Activated T-cell treated with anti-CD3 and anti-CD28 coated beads for 4 hours (primary cell): ENCODE data around the gene ZYX.
A peak's percentile ranks its signal among the peaks of the same experiment; 100 is the strongest.

Source experiments
- DNase-seq: peaks from one replicate; pipeline ENCODE4 v3.0.0-alpha.2; 2020

ZYX gene

DNA sequence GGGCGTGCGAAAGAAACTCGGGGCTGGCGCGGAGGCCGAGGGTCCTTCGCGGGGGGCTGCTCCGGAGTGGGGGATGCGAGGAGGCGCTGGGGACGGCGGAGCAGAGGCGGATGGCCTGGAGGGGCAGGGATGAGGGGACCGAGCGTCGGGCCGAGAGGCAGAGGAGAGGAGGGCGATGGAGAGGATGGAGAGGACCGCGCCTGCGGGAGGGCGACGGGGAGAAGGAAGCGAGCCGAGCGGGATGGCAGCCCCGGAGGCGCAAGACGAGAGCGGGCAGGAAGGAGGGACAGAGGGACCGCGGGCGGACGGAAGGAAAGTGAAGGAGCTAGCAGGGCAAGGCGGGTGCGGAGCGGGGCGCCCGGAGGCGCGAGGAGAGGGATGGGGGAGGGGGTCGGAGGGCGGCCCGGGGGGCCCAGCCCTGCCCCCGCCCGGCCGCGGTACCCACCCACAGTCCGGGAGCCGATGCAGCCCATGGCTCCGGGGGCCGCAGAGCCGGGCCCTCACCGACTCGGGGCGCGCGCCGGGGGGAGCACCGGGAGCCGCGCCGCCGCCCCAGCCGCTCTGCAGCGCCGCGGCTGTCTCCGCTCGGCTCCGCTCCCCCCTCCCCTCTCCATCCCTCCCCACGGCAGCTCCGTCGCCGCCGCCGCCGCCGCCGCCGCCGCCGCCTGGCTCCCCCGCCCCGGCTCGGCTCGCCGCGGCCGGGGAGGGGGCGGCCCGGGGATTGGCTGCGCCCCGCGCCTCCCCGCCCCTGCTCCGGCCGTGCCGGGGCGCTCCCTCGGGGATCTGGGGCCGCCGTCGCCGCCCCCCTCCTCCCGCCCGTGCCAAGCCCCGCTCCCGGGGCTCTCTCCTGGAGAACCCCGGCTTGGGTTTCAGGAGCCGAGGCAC is 18.8 kb upstream of the ZYX start, which contains the start of gene FAM131B:
Gene FAM131B, minus strand, starts transcription at position 583 of the 885 bp plus-strand sequence. Its CDS starts 110 bp downstream, at position 473.
- no peak for DNase-seq

DNA sequence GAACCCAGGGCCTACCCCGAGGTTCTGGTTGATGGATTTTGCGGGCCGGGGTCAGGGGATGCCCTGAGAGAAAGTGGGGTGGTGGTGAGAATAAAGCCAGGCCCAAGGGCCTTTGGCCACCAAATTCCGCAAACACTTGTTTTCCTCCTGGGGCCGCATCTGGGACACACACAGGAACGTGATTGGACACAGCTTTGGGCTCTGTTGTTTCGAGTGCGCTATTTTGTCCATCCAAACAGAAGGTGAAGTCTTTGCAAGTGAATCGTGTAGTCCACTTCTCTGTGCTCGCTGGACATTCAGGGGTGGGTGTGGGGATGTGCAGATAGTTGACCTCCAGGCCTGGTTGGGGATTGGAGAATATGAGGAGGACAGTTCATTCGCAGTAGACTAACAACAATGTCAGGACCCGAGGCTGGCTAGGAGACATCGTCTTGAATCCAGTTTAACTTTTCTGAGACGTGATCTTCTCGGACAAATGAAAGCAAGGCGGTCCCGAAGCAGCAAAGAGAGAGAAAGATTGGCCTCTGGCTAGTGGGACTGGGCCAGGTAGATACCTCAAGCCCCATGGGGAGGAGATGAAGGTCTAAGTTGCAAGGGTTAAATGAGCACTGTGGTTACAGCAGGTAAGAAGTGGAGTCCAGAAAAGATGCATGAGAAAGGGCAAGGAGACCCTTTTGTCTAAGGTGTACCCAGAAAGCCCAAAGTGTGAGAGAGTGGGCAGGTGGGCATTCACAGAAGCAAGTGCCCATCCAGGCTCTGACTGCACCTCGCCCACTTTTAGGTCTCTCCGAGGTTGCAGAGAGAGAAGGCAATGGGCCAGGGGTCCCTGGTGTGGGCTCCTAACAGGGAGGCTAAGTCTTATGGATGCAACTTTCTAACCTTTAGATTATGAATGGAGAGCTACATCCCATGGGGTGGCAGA is 17.9 kb upstream of the ZYX start:
- DNase-seq, result no peak

DNA sequence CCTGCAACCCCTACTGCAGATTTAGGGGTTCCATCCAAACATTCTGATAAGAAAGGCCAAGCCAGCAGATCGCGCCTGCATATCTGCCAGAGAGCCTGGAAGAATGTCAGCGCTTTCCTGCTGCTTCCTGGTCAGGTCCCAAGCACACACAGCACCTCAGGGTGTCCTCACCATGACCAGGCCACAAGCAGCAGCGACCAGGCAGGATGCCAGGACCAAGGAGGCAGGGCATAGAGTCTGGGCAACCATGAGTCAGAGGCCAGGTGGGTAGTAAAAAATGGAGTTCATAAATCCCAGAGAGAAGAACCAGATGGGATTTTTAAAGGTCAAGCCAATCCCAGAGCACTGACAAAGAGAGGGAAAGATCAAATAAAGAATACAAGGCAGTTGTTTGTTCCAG is 13.2 kb upstream of the ZYX start:
- DNase-seq, result no peak

DNA sequence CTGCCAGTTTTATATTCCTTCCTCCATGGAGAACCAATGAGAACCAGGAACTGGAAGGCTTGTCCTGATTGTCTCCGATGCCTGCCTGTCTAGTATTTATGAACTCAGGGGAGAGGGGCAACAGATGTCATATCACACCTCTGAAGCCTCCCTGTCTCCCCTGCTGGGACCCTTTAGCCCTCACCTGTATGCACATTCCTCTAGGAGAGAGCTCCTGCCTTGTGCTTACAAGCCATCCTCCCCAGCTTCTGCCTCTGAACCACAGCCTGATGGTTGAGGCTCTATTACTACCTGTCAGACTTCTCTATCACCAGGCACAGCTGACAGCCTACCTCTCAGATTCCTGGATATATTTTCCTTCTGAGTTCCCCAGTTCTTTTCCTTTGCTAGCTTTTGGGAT is 12.8 kb upstream of the ZYX start:
- no peak for DNase-seq

DNA sequence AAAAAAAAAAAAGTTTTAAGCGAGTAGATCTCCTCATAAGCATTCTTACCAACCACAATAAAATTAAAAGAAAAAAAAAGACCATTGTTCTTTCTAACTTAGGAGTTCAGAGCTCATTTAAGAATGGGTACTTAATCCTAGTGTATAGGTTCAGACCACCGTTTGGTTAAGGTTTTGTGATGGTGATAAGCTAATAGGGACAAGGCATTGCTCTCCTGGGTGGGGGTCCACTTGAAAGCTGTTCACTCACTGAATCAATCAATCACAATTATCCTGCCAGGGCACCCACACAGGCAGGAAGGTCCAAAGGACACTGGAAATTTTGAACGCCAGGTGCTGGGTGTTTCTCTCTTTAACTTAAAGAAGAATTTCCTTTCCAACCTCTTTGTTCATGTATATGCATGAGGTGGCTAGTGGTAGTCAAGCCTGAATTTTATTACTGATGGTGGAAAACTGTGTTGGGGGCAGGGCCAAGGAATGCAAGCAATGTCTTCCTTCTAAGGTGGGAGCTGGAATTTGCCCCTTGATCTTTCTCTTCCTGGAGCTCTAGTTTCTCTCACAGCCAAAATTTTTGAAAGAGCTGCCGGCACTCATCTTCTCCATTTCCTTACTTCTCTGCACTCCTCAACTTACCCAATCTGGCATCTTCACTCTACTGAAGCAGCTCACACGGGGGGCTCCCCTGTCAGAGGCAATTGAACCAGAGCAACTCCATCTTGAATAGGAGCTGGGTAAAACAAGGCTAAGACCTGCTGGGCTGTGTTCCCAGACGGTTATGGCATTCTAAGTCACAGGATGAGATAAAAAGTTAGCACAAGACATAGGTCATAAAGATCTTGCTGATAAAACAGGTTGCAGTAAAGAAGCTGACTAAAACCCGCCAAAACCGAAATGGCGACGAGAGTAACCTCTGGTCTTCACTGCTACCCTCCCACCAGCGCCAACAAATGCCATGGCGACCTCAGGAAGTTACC is 11.2 kb upstream of the ZYX start:
- no peak for DNase-seq

DNA sequence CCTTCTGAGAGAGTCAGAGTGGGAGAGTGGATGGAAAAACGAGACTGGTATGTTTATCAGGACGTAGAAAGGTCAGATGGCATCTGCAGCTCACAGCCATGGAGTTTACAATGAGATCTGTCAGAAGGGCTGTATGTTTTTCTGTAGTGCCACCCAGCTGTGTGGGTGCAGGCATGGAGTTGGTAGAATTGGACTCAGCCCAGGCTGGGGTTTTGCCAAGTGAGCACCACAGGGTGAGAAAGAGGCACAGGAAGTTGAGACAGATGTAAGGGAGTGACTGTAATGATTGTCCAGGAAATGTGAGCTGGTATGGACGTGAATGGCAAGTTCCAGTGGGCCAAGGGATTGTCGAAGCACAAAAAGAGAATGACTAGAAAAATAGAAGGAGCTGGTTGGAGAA is 9.1 kb upstream of the ZYX start:
- peak; percentile 33 for DNase-seq

DNA sequence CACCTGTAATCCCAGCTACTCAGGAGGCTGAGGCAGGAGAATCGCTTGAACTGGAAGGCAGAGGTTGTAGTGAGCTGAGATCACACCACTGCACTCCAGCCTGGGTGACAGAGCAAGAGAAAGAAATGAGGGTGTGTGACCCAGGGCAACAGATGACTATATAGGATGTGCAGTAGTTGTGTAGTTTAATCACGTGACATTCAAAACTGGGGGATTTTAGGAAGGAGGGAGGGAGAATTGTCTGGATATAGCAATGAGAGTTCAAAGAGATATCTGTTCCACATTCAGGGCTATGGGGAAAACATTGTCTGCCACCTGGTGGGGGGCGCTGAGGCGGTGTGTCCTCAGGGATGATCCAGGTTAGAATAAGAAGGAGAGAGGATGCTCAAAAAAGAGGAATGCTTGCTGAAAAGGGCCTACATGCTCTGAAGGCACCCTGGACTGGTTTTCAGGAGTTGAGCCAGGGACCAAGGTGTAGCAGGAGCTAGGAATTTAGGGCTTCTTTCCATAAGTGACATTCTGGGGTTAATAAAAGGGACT is 7.8 kb upstream of the ZYX start:
- no peak for DNase-seq

DNA sequence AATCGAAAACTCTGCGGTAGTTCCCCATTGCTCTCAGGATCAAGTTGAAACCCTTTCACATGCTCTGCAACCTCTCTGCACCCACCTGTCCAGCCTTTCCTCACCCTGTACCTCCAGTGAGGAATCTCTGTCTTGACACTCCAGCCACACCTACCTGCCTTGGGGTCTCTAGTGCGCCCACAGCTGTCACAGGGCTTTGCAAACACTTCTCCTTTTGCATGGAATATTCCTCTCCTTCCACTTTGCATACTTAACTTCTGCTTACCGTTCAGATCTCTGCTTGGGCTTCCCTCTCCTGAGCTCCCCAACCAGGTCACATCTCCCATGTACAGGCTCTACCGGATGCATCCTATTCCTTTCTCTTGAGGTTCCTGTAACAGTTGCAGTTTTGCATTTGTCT is 6.6 kb upstream of the ZYX start:
- no peak for DNase-seq

DNA sequence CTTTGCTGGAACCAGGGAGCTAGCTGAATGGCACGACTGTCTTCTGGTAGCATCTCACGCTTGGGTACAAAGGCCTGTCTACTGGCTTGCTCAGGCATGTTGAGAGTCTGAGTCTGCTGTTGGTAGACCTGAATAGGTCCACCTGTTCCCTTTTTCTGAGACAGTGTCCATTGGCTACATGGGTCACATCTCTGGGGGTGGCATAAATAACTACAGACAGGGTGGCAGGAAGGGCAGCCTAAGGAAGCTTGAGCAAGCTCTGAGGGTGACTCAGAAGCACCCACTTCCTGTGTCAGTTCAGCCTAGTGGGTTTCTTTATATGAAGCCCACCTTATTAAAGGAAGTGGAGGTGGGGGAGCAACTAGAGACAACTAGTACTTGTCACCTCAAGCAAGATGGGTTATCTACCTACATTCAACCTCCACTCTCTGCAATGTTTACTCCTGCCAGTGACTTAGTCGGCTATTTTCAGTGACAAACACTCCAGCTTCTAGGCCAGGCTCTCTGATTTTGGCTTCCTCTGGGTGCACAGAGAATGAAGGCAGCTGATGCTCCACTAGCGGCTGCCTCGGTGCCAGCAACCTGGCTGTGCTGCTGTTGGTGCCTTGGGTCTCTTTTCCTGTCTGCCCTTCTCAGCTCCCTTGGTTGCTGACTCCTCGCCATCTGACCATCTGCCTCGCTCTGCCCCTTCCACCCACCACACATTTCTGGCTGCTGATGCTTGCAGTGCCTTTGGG is 5.7 kb upstream of the ZYX start:
- peak; percentile 36 for DNase-seq

DNA sequence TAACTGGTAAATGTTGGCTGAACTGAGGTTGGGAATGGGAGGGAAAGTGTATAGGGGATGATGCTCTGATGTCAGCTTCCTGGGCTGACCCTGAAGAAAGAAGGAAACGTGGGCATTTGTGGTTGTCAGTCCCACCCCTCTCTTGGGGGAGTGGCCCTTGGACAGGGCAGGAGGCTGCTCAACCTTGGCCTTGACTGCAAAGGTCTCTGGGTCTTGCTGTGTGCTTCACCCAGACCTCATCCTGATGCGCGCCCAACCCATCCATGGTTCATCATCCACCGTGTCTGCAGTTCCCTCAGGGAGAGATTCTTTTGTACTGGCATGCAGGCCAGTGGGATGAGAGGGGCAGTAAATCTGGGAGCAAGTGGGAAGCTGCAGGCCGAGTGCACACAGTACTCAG is 4.7 kb upstream of the ZYX start:
- DNase-seq, result no peak

DNA sequence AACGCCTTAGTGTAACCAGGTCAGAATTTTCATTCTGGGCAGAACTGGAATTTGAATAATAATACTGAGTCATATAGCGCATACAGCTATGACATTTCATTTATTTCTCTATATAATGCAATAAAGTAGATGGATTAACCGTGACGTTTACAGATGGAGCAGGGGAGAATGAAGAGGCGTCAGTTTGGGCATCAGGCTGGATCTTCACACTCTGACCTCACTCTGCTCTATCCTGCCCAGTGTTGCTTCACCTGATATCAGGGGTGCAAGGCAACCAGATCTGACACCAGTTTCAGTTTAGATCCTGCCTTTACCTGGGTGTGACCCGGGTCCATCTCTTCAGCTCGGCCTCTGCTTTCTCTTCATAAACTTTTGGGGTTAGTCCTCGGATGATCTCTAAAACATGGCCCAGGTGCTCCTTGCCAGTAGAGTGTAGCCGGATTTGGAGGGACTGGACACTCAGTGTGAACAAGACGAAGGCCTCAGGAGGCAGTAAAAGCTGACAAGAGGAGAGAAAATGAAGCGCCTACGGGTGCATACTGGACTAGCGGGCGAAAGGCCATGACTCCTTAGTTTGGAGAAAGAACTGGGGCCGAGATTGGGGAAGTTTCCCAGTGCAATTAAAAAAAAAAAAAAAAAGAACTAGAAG is 1.4 kb upstream of the ZYX start:
- no peak for DNase-seq

DNA sequence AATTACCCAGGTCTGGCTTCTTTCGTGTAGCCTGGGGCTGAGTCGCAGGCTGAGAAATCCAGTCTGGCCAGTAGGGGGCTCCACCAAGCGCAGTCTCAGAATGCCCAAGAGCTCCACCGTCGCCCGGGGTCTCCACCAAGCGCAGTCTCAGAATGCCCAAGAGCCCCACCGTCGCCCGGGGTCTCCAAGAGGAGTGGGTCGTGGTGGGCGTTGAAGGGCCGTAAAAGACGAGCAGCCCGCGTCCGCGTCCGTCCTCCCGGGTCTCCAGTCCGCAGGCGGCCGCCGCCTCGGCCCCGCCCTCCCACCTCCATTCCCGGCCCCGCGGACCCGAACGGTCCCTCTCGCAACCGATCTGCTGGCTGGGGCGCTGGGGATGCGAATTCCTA is 892 bp upstream of the ZYX start:
- peak; percentile 84 for DNase-seq

DNA sequence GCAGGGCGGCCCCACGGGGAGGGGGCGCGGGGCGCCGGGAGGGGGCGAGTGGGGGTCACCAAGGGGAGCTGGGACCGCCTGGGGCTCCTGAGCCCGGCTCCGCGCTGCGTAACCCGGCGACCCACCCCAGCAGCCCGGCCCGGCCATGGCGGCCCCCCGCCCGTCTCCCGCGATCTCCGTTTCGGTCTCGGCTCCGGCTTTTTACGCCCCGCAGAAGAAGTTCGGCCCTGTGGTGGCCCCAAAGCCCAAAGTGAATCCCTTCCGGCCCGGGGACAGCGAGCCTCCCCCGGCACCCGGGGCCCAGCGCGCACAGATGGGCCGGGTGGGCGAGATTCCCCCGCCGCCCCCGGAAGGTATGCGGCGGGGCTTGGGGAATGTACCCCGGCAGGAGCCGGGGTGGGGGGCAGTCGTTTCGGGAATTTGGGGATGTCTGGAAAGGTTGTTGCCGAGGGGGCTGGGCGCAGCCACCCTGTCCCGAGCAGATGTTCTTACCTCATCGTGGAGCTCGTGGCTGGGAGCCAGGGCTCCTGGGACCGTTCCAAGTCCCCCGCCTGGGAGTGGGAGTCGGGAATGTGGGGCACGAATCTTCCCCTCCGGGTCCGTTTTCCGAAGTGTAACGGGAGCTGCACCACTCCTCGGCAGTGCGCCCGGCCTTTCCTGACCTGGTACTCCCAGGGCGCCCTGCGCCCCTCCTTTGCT is 431 bp downstream of the ZYX start:
- DNase-seq, result no peak

DNA sequence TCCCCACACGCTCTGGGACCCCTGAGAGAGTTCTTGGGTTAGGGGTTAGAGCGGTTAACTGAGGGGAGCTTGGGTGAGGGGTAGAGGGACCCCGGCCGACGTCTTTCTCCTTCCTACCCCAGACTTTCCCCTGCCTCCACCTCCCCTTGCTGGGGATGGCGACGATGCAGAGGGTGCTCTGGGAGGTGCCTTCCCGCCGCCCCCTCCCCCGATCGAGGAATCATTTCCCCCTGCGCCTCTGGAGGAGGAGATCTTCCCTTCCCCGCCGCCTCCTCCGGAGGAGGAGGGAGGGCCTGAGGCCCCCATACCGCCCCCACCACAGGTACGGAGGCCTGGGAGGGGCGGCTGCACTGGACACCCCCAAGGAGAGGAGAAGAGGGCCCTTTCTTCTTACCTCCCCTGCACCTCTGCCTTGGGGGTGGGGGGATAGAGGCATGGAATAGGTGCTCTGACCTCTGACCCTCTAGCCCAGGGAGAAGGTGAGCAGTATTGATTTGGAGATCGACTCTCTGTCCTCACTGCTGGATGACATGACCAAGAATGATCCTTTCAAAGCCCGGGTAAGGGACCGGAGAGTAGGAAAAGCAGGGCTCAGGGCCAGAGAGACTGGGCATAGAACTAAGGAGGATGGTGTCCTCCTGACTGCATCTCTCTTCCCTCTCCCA is 1.1 kb downstream of the ZYX start:
- DNase-seq, result no peak

DNA sequence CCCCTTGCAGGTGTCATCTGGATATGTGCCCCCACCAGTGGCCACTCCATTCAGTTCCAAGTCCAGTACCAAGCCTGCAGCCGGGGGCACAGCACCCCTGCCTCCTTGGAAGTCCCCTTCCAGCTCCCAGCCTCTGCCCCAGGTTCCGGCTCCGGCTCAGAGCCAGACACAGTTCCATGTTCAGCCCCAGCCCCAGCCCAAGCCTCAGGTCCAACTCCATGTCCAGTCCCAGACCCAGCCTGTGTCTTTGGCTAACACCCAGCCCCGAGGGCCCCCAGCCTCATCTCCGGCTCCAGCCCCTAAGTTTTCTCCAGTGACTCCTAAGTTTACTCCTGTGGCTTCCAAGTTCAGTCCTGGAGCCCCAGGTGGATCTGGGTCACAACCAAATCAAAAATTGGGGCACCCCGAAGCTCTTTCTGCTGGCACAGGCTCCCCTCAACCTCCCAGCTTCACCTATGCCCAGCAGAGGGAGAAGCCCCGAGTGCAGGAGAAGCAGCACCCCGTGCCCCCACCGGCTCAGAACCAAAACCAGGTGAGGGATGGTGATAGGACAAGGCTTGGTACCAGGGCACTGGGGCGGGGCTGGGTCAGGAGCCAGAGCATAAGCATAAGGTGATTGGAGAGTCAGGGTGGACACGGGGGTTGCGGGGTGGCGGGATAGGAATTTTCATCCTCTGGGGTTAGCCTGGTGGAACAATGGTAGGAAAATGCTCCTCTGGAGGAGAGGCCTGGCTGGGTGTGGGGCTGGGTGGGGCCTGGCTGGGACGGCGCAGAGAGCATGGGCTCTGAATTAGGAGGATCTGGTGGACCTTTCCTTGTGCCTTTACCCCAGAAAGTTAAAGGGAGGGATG is 1.9 kb downstream of the ZYX start:
- DNase-seq, result no peak

DNA sequence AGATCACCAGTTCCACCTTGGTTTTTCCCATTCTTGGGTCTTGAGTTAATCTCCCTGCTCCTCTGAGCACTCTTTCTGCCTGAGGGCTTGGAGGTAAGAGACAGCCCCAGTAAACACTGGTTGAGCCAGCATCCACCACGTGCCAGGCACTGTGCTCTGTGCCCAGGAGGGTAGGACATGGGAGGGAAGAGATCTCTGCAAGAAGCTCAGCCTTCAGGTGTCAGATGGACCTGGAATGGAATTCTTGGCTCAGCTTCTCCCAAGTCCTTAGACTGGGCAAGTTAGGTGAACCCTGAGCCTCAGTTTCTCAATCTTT is 2.5 kb downstream of the ZYX start:
- no peak for DNase-seq

DNA sequence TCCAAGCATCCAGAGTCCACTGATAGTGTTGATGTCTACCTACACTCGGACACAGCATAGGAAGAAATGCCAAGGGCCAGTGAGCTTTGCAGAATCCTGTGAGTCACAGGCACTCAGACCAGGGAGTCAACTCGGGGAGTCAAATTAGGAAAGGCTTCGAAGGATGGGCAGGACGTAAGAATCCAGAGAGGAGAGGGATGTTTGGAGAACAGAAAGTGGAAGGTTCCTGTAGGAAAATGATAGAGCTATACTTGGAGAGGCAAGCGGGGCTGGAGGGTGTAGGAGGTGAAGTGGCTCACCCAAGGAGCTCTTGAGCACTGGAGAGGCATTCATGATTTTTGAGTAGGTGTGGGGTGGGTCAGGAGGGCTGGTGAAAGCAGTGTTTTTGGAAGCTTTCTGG is 3.0 kb downstream of the ZYX start:
- no peak for DNase-seq

DNA sequence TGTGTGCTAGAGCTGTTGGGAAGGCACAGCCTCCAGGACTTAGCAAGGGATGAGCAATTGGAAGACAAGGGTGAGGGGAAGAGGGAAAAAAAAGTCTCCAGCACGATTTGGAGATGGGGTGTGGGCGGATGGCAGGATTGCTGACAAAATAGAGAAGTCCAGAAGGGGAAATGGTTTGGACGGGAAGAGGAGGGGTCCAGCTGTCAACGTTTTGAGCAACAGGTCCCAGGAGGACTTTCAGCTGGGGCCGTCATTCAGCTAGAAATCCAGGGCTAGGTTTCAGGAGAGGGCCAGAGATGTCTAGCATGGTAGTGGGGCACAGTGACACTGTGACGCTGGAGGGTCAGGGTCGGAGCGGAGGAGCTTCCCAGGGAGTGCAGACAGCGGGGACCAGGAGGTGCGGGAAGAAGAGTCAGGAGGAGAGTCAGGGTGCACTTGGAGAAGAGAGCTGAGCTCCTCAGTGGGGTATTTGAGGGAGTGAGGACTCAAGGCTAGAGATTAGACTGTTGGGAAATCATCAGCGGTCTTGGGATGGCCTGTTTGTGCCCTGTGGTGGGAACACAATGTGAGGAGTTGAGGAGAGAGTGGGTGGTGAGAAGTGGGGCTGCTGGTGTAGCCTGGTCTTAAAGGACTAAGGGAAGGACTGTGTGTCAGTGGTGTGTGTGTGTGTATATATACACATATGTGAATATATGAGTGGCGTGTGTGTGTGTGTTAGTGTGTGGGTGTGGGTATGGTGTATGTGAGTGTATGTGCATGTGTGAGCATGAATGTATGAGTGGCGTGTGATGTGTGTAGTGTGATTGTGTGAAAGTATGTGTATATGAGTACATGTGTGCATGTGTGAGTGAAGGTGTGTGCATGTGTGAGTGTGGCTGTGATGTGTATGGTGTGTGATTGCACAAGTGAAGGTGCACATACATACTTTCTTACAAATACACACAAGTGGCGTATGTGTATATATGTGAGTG is 3.8 kb downstream of the ZYX start:
- DNase-seq, result no peak
